HG03575 (cell line): ENCODE data around the gene RUBCN.
A peak's percentile ranks its signal among the peaks of the same experiment; 100 is the strongest.
"Not testable (repeated sequence)": the region's sequence is repeated elsewhere in the genome, so short reads cannot be mapped to it uniquely, and the experiment has no call there.

Experiments used
- ATAC-seq: cut with Tn5 transposase; IDR thresholded peaks from one replicate; pipeline ENCODE4 v1.9.1; 2021; ENCODE audit not compliant: unreplicated experiment, insufficient number of reproducible peaks, low FRiP score; ENCODE audit errors: extremely low read depth

The RUBCN gene

DNA sequence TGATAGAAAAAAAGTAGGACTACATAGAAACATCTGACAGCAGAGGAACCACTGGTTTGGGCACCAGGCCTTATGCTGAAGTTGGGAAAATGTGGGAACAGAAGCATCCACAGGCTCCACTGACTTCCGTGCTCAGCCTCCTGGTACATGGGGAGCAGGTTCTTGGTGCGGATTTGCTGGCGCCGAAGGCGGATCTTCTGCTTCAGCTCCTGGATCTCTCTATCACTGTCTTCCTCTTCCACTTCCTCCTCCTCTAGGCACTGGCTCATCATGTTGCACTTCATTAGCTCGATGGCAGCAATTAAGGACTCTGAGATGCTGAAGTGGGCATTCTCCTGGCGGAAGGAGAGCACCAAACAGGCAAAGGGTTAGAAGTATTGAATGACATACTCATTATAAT lies 42.5 kb downstream of the RUBCN start:
- no peak for ATAC-seq

DNA sequence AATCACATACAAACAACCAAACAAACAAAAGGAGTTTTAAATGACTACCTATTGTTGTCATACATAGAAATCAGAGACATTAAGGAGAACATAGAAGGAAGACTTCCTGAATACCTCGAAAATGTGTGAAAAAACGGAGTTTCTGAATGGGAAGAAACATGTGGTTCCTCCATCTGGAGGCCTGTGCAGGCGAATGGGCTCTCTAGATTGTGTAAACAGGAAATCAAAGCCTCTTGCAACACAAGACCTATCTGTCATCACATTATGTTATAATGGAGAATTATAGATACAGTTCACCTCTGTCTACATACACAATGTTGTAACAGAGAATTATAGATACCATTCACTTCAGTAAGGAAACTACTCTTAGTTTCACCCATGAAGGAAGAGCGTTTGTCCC lies 44.1 kb downstream of the RUBCN start:
- no peak for ATAC-seq

DNA sequence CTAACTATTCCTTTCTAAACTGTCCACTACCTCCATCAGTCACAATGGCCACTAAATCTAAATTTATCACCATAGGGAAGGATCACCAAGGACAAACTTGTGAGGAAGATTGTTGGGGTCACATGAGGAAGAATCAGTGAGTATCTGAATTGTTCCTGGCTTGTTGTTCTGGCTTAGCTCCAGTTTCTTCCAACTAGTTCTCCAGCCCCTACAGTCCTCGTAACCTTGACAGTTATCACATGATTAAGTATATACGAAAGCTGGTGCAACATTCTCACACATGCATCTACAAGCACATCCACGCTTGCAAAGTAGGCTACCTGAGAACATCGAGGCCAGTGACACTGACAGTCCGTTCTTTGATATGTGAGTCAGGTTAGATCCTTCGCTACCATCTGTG lies 46.0 kb downstream of the RUBCN start:
- ATAC-seq = no peak

DNA sequence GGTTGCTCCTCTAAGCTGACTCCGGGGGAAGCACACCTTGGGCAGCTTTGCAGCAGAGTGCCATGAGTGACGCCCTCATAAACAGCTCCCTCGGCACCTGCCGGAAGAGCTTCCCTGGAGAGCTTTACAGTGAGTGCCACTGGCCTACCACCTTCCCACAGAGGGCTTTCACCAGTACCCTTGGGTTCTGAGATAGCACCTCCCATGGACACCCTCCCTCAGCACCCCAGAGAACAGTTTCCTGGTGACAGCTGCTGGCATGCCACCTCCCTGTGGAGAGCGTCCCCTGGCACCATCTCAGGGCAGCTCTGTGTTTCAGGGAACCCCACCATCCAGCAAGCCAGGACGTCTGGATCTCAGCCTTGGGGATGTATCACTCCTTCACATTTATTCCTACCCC lies 49.1 kb downstream of the RUBCN start:
- no peak for ATAC-seq

DNA sequence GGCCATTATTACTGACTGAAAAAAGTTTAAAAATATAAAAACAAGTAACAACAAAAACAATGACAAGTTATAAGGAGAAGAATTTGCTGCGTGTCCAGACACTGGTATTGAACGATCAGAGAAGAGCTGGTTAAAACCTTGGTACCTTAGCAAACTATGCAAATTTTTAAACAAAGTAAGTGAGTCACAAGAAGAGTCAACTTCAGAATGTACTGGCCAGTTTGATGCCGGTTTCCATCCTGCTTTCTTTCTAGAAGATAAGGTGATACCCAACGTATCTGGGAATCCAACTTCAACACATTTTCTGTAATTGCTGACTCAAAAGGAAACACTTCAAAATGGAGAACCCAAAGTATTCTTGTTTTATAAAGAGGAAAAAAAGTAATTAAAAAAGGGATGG lies 49.8 kb downstream of the RUBCN start:
- ATAC-seq = no peak

DNA sequence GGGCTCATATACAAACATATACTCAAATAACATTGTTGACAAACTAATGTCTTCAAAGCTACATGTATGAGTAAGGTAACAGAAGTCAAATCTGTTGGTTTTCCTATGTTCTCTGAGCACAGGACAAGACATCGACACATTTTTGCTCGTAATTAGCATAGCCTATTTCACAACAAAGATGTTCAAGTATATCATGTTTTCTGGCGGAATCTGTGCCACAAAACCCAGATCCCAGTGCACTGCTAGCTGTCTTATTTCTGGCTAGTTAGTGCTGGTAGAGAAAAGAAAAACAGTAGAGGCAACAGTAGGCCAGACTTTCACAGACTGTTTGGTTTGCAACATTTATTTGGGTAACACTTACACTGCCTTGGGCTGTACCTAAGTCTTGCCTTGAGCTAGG lies 51.2 kb downstream of the RUBCN start:
- no peak for ATAC-seq

DNA sequence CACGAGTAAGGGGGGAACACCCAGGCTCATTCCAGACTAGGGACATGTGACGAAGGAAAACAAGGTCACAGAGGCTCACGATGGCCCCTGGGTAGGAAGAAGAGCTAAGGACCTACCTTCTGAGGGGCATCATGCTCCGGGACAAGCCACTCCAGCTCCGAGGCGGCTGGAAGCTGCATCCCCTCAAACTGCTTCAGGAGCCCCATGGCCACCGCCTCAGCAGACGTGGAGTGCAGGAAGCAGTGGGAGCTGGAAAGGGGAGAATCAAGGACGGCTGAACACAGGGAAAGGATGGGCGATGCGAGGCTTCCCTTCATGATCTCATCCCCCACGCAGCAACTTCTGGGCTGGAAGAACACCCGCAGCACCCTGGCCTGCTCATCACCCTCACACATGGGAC lies 53.5 kb downstream of the RUBCN start:
- ATAC-seq = no peak

DNA sequence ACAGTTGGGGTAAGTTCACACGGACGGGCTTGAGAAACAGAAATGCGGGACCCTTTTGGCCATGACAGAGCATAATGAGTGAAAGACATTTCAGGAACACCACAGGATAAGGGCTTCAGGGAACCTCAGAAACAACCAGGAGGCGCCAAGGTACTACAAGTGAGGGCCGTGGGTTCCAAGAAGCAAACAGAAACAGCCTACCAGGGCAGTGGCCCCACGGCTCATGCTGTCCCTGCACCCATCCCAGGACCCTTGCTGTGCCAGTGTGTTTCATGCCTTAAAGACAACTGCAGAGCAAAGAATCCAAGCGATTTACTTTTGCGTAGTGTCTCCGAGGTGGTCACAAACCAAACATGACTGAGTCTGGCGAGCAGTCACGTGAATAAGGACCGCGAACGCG lies 54.0 kb downstream of the RUBCN start:
- ATAC-seq = no peak

DNA sequence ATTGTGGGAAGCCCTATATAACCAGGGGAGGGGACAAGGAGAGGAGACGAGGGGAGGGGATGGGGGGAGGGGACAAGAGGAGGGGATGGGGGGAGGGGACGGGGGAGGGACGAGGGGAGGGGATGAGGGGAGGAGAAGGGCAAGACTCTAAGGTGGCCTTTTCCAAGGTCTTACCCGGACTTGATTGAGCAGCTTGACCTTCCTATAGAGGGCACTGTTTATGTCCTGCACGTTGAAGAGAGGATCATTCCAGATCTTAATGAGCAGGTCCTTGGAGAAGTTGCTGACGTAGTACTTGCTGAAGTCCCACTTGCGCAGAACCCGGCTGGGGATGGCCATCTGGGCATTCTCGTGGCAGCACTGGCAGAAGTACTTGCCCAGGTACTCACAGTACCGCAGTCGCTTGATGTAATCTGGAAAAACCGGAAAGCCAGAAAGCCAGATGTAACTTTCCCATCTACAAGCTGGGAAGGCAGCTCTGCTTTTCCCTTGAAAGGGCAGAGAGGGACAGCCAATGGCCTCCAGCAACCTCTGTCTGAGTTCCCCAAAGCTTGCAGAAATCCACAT lies 55.7 kb downstream of the RUBCN start:
- ATAC-seq = no peak

DNA sequence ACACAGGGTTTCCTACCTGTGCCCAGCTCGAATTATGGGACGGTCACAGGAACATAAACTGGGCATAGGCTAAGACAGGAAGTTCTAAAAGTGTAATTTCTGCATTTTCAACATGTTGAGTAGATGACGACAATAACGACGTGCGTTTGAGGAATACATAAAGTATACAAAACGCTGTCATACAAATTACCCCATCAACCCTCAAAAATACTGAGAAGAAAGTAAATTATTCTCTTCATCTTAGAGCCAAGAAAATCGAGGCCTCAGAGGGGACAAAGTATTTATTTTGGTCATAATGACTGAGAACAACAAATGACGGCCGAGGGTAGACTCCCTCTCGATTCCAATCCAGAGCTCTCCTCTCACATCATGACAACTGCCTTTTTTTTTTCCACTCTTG lies 60.8 kb downstream of the RUBCN start:
- no peak for ATAC-seq

DNA sequence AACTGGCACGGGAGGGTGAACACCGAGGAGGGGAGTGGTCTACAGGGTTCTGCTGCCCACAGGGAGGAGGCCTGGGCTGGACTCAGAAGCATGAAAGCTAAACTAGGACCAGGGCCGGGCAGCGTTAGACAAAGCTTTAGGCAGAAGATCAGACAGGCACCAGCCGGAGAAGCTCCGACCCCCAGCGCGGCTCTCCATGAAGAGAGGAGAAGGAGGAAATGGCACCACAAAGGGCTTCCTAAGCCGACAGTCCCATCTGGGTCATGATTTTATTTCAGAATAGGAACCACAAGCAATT lies 61.2 kb downstream of the RUBCN start:
- no peak for ATAC-seq

DNA sequence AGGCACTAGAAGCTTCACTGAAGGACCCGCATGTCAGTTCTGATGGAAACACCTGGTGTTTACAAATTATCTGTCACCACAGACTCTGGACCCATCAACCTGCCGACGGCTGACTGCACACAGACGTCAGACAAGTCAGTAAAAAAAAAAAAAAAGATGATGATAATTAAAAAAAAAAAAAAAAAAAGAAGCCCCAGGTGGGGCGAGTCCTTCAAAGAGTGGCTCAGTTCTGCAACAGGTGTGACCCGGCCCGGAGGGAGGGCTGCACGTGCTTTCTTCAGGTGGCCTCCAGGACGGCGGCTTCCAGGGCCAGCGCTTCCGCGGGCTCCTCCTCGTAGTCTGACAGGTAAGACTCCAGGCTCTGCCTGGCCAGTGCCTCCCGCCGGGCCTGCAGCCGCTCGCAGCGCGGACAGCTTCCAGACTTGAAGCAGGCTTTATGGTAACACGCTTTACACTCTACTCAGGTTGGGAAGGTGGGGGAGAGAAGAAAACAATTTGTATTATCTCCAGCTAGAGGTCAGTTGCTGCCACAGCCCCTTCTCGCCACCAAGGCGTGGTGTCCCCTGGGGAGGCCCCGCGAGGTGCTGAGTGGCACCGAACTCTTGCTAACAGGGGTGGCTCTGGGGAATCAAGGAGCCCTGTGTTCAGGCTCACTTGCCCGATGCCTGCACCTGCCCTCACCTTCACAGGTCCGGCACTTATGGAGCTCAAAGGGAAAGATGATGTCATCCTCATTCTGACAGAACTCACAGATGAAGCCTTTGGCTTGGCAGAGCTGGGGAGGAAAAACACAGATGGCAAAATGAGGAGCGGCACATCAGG lies 61.8 kb downstream of the RUBCN start:
- ATAC-seq = no peak

DNA sequence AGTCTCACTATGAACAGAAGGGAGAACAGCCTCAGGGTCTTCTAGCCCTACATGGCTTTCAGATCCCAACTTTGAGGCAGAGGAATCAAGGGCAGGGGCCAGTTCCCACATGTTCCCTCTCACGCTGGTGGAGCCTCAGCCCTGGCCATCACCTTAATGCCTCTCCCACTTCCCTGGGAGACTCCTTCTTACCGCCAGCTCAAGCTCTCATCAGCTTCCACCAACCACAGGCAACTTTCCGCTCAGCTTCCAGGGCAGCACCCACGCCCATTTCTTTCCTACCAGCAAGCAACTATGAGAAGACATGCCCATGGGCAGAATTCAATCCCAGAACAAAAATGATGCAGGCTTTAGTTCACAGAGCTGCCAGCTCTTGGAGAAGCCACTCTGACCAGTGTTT lies 63.5 kb downstream of the RUBCN start:
- no peak for ATAC-seq

DNA sequence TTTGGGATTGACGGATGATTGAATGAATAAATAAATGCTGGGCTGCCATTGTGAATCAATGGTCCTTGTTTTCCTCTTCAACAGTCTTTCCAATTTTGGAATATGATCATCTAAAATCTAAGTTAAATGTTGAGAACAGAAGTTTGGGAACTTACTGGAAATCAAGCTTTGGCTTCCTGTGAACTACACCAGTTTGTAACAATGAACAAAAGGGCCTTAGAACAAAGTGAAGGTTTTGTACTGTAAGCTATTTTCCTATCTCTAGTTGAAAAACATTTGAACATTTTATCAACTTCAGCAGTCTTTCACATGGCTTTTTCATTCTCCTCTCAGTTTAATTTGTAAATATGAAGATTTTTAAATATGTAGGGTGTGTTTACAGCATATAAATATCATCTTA lies 66.3 kb downstream of the RUBCN start:
- no peak for ATAC-seq

DNA sequence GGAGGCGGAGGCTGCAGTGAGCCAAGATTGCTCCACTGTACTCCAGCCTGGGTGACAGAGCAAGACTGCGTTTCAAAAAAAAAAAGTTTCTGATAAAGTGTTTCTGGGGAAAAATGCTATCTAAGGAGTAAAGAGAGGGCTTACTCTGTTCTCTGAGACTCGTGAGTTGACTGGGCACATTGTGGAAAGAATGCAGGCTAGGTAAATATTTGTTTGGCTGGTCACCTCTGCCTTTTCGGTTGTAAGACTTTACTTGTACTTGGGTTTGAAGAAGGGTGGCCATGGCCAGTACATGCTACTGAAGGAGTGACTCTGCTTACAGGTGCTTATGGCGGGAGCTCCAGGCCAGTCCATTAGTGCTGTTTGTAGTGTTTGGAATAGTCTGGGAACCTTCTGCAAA lies 68.7 kb downstream of the RUBCN start:
- ATAC-seq = no peak

DNA sequence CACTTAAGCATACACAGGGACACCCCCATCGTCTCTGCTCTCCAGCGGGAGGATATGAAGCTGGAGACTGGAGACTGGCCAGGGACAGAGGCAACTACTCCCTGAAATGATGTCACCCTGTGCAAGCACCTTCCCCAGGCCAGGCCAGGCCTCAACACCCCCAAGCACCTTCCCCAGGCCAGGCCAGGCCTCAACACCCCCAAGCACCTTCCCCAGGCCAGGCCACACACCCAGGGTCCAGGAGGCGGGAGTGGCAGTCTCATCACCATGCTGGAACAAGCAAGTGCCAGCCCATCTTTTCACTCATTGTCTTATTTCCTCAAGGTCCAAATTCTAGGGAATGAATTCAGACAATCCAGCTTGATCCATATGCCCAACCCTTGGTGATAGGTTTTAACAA lies 69.4 kb downstream of the RUBCN start:
- ATAC-seq = not testable (repeated sequence)

DNA sequence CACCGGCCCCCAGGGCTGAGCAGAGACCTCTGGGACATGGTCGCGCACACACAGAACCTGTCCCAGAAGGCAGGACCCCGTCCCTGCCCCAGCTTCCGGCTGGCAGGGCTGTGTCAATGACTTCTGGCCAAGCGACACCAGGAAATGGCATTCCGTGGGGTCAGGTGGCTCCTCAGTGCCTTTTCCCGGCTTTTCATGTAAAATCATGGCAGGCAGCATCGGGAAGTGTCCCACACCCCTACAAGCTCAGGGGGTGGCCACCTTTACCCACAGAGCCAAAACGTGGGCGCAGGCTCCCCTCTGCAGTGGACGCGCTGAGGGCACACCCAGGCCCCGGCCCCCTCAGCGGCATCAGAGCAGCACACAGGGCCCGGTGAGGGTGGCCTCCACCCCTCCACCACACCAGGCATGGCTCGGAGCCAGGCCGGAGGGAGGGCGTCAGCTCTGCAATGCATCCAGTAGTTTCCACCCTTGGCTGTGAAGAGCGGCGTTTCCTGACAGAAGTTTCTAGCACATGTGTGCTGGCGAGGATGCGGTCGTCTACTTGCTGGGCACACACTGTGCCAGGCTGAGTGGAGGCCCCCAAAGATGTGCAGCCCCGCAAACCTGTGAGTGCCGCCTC lies 70.4 kb downstream of the RUBCN start:
- ATAC-seq = not testable (repeated sequence)

DNA sequence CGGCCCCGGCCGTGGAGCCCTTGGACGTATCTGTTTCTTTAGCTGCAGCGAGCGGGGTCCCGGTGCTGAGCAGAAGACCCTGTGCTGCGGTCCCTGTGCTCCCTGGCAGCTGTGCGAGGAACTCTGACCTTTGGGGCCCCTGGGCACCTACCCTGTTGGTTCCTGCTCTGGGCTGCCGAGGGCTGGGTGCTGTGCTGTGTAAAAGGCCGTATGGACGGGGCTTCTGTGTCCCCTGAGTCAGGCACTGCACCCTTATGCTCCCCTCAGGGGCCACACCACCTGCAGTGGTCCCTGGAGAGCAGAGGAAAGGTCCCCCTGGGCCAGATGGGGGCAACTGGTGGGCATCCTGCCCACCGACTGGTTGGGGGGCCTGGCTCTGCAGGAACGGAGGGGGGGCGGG lies 71.2 kb downstream of the RUBCN start:
- not testable (repeated sequence) for ATAC-seq

DNA sequence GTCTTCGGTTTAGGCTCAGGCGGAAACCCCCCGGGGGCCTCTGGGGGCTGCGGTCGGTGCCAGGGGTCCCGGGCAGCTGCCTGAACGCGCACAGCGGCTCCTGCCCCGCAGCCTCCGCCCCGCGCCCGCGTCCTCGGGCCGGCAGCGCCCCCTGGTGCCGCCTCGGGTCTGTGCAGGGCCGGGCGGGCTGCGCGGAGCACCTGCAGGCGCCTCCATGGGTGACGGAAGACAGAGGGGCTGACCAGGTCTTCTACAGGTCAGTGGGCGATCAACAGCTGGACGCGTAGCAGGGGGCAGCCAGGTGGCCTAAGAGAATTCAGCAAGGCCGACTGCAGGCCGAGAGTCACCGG lies 71.6 kb downstream of the RUBCN start:
- peak; percentile 49 for ATAC-seq

DNA sequence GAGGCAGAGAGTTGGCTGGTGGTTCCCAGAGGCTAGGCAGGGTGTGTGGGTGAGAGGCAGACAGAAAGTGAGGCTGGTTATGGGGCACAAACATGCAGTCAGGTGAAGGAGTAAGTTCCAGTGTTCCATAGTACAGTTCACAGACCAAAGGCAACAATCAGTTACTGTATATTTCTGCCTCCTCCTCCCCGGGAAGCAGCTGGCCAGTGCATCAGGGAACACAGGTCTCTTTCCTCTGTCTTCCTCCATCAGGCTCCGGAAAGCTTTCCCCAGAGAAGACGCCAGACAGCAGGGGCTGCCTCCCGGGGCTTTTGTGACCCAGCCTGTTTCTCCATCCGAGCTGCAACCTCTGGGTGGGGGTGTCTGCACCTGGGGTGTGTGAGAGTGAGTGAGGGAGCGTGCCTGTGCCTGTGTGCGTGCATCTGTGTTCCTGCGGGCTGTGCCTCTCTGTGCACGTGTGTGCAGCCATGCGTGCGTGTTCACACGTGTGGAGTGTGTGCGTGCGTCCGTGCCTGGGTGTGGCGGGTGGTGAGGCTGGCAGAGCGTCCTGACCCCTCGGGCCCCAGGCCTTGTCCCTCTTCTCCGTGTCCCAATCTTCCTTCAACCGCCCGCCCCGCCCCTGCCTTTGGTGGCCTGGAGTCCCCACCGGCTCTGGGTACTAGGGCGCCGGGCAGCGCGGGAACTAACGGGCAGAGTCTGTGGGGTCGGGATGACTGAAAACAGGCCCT lies 72.1 kb downstream of the RUBCN start:
- peak; percentile 37 for ATAC-seq
